ENCODE measurements around the gene TYMP.

Gene TYMP

DNA sequence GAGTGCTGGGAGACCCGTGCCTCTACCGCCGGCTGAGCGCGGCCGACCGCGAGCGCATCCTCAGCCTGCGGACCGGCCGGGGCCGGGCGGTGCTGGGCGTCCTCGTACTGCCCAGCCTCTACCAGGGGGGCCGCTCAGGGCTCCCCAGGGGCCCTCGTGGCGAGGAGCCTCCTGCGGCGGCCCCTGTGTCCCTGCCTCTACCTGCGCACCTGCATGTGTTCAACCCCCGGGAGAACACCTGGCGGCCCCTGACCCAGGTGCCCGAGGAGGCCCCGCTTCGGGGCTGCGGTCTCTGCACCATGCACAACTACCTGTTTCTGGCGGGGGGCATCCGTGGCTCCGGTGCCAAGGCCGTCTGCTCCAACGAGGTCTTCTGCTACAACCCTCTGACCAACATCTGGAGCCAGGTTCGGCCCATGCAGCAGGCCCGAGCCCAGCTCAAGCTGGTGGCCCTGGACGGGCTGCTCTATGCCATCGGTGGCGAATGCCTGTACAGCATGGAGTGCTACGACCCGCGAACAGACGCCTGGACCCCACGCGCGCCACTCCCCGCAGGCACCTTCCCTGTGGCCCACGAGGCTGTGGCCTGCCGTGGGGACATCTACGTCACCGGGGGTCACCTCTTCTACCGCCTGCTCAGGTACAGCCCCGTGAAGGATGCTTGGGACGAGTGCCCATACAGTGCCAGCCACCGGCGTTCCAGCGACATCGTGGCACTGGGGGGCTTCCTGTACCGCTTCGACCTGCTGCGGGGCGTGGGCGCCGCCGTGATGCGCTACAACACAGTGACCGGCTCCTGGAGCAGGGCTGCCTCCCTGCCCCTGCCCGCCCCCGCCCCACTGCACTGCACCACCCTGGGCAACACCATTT, 19.3 kb upstream of the TYMP start:
- no peak overlapping the region for H3K4me3 Mint-ChIP-seq
- TF ChIP-seq, protein P1, sequence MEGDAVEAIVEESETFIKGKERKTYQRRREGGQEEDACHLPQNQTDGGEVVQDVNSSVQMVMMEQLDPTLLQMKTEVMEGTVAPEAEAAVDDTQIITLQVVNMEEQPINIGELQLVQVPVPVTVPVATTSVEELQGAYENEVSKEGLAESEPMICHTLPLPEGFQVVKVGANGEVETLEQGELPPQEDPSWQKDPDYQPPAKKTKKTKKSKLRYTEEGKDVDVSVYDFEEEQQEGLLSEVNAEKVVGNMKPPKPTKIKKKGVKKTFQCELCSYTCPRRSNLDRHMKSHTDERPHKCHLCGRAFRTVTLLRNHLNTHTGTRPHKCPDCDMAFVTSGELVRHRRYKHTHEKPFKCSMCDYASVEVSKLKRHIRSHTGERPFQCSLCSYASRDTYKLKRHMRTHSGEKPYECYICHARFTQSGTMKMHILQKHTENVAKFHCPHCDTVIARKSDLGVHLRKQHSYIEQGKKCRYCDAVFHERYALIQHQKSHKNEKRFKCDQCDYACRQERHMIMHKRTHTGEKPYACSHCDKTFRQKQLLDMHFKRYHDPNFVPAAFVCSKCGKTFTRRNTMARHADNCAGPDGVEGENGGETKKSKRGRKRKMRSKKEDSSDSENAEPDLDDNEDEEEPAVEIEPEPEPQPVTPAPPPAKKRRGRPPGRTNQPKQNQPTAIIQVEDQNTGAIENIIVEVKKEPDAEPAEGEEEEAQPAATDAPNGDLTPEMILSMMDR (IDR thresholded peaks at IDR 0.05; ENCODE audit: unreplicated experiment in 3 of 3): no peak

DNA sequence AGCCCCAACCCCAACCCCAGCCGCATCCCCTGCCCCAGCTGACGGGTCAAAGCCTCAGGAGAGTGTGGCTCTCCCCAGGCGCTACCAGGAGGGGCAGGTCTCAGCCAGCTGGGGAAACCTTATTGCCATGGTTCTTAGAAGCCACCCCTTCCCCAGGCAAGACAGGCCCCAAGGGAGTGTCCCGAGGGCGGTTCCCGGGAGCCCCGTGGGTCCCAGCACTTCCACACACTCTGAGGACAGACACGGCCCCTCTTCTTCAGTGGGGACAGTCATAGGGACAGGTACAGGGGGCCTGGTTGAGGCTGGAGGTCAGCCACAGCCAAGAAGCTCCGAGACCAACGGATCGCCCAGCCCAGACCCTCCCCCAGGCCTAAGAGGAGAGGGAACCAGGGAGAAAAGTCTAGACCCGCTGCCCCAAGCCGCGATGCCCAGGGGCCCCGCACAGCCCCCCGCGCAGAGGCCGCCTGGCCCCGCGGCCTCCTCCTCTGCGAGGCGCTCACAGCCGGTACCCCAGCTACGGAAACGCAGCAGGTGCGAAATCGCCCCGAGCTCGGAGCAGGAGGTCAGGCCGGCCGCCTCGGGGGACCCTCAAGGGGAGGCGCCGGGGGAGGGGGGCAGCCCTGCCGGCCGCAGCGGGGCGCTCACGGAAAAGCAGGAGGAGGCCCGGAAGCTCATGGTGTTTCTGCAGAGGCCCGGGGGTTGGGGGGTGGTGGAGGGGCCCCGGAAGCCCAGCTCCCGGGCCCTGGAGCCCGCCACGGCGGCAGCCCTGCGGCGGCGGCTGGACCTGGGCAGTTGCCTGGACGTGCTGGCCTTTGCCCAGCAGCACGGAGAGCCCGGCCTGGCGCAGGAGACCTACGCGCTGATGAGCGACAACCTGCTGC, 18.5 kb upstream of the TYMP start:
- no peaks in the 10 kb centered on the region for H3K9me3 Mint-ChIP-seq
- peaks cover 4% of the 10 kb centered on the region for H3K27me3 Mint-ChIP-seq (ENCODE audit: low read depth)
- TF ChIP-seq, protein P1 (IDR thresholded peaks at IDR 0.05; ENCODE audit: unreplicated experiment in 3 of 3): no peak
- no peak overlapping the region for H3K4me3 Mint-ChIP-seq
- H3K36me3 Mint-ChIP-seq (ENCODE audit: low read depth): no peaks in the 10 kb centered on the region
- no peak overlapping the region for H3K27ac Mint-ChIP-seq
- H3K4me1 Mint-ChIP-seq: no peaks in the 10 kb centered on the region

More for the DNA sequence above, 19.3 kb upstream of the TYMP start:
- H3K9me3 Mint-ChIP-seq: no peaks in the 10 kb centered on the region
- peaks cover 4% of the 10 kb centered on the region for H3K27me3 Mint-ChIP-seq (ENCODE audit: low read depth)
- H3K27ac Mint-ChIP-seq: no peak overlapping the region
- no peaks in the 10 kb centered on the region for H3K36me3 Mint-ChIP-seq (ENCODE audit: low read depth)
- no peaks in the 10 kb centered on the region for H3K4me1 Mint-ChIP-seq

DNA sequence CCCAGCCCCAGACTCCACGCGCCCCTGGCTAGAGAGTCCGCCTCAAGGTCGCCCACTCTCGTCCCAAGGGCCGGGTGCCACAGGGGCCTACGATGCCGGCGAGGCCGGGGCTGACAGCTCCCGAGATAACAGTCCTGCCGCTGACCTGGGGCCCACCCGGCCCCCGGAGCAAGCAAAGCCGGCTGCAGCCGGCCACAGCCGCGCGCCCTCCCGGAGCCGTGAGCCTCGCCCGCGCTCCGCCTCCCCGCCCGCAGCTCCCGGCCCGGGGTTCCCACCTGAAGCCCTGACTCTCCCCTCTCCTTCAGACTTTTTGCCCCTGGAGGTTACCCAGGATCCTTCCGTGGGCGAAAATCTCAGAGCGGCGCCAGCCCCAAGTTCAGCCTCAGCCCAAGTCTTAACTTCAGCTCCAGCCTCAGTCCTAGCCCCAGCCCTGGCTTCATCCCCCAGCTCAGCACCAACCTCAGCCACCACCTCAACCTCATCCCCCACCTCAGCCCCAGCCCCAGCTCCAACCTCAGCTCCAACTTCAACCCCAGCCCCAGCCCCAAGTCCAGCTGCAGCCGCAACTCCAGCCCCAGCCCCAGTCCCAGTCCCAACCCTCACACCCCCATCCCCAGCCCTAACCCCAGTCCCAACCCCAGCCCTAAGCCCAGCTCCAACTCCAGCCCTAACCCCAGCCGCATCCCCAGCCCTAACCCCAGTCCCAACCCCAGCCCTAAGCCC, 17.6 kb upstream of the TYMP start:
- no peak overlapping the region for H3K4me3 Mint-ChIP-seq
- no peaks in the 10 kb centered on the region for H3K9me3 Mint-ChIP-seq
- TF ChIP-seq, protein P1 (IDR thresholded peaks at IDR 0.05; ENCODE audit: unreplicated experiment in 3 of 3): no peak
- no peak overlapping the region for H3K27ac Mint-ChIP-seq
- H3K4me1 Mint-ChIP-seq: no peaks in the 10 kb centered on the region
- peaks cover 6% of the 10 kb centered on the region for H3K27me3 Mint-ChIP-seq (ENCODE audit: low read depth)
- no peaks in the 10 kb centered on the region for H3K36me3 Mint-ChIP-seq (ENCODE audit: low read depth)

DNA sequence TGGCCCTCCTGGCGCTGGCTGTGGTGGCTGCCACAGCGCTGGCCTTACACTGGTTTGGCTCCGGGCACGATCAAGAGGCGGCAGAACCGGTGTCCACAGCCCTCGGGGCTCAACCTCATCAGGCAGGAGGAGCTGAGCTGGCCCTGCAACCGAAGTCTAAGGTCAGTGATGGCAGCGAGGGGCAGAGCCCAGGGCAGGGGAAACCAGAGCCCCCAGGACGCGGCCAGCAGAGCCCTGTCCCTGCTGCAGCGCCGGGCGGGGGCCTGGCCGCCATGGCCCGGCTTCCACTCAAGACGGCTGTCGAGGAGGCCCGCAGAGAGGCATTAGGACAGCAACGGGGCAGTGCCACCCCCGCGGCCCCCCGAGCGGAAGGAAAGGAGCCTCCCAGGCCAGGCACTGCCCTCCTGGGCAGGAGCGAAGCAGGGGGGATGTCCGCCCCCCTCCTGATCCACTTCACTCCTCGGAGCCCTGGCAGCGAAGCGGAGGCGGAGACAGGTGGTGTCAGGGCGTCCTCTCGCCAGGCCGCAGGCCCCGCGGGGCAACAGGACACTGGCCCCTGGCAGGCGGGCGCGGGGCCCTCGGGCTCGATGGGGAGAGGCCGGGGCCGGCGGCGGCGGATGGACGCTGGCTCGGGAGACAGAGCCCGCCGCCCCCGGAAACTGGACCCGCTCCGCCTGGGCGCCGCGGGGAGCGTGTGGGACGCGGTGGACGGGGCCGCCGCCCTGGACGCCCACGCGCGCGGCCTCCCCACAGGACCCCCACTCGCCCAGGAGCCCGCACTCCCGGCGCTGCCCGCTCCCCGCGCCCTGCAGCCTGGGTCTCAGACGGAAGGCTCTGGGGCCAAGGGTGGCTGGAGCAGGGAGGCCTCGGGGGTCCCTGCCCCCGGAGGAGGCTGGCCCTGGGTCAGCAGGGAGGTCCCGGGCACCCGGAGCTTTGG, 16.8 kb upstream of the TYMP start:
- H3K4me3 Mint-ChIP-seq: no peak overlapping the region
- H3K27me3 Mint-ChIP-seq (ENCODE audit: low read depth): peaks cover 12% of the 10 kb centered on the region
- TF ChIP-seq, protein P1 (IDR thresholded peaks at IDR 0.05; ENCODE audit: unreplicated experiment in 3 of 3): no peak
- H3K27ac Mint-ChIP-seq: no peak overlapping the region
- H3K9me3 Mint-ChIP-seq: no peaks in the 10 kb centered on the region
- H3K36me3 Mint-ChIP-seq (ENCODE audit: low read depth): no peaks in the 10 kb centered on the region
- H3K4me1 Mint-ChIP-seq: no peaks in the 10 kb centered on the region
